OCI-LY7 (cell line): ENCODE measurements around the gene PML.

Experiments
- EZH2phosphoT487 ChIP-seq: fragments of 200-600 bp; sonication (generic); IDR thresholded peaks from 2 replicates; pipeline ENCODE4 v1.6.1; 2018; ENCODE audit warnings: low read depth, borderline replicate concordance, mild to moderate bottlenecking, mixed run types, antibody characterized with exemption, low read length, moderate library complexity, mixed read lengths
- TF ChIP-seq, protein P1 (sequence below): fragments of 200-600 bp; sonication (generic); conservative IDR thresholded peaks from 2 replicates; pipeline ENCODE4 v1.5.1; 2014; ENCODE audit warnings: mild to moderate bottlenecking, antibody characterized with exemption, low read length, moderate library complexity, mixed read lengths

DNA sequence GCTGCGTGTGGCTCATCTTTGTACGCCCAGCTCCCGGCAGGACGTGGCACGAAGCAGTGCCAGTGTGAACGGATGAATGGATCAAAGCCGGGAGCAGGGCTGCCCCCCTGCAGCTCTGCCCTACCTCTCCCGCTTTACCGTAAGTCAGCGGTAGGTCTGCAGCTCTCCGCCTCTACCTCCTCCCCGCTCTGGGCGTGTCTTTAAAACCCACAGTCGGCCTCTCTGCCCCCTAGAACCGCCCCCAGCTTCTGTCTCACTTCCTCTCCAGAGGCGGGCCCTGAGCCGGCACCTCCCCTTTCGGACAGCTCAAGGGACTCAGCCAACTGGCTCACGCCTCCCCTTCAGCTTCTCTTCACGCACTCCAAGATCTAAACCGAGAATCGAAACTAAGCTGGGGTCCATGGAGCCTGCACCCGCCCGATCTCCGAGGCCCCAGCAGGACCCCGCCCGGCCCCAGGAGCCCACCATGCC, at the start of gene PML:
- TF ChIP-seq, protein P1, sequence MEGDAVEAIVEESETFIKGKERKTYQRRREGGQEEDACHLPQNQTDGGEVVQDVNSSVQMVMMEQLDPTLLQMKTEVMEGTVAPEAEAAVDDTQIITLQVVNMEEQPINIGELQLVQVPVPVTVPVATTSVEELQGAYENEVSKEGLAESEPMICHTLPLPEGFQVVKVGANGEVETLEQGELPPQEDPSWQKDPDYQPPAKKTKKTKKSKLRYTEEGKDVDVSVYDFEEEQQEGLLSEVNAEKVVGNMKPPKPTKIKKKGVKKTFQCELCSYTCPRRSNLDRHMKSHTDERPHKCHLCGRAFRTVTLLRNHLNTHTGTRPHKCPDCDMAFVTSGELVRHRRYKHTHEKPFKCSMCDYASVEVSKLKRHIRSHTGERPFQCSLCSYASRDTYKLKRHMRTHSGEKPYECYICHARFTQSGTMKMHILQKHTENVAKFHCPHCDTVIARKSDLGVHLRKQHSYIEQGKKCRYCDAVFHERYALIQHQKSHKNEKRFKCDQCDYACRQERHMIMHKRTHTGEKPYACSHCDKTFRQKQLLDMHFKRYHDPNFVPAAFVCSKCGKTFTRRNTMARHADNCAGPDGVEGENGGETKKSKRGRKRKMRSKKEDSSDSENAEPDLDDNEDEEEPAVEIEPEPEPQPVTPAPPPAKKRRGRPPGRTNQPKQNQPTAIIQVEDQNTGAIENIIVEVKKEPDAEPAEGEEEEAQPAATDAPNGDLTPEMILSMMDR: no peak
- TF ChIP-seq EZH2phosphoT487: no peak
